HG03558 (cell line): ENCODE data around the gene LILRA5.
"Not testable (repeated sequence)": the region's sequence is repeated elsewhere in the genome, so short reads cannot be mapped to it uniquely, and the experiment has no call there.

ENCODE experiments used
- ATAC-seq: cut with Tn5 transposase; IDR thresholded peaks from one replicate; pipeline ENCODE4 v1.9.1; 2021; ENCODE audit warnings: moderate number of reproducible peaks; ENCODE audit not compliant: unreplicated experiment; ENCODE audit errors: extremely low read depth

The LILRA5 gene

DNA sequence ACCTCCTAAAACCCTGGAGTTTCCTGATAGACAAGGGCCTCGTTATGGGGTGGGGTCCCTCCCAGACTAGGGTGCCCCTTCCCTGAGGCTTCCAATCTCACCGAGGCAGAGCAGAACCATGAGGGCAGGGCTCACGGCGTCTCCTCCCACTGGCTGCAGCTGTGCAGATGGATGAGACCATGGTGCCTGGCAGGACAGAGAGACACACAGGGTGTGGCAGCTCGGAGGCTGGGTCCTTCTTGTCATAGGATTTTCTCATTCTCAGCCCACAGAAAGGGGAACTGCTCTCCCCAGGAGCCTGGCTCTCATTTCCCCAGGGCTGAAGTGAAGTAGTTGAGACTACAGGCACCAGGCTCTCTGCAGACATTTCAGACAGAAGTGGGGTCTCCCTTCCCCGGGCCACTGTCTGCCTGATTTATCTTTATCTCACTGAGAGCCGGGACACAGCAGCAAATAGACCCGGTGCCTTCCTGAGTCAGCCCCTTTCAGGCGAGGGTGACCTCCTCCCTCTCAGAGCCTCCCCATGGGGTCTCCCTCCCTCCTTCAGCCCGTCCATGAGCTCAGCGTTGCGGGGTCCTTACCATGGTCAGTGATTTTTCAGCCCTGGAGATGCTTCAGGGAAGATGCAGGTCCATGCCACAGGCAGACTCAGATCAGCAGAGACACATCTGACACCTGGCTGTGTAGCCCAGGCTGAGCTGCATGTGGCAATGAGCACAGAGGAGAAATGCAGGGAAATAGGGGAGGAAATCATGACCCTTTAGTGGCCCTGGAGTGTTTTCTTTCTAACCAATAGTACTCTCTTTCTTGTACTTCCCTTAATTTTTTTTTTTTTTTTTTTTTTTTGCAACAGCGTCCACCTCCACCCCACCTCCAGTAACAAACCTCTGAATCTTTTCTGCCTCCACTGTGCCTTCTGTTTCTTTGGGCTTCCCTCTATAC, at the start of gene LILRA5:
LILRA5 (minus strand) TSS at position 731 of the 942 bp plus-strand sequence; CDS start at position 584, 147 bp downstream.
- ATAC-seq: no peak

DNA sequence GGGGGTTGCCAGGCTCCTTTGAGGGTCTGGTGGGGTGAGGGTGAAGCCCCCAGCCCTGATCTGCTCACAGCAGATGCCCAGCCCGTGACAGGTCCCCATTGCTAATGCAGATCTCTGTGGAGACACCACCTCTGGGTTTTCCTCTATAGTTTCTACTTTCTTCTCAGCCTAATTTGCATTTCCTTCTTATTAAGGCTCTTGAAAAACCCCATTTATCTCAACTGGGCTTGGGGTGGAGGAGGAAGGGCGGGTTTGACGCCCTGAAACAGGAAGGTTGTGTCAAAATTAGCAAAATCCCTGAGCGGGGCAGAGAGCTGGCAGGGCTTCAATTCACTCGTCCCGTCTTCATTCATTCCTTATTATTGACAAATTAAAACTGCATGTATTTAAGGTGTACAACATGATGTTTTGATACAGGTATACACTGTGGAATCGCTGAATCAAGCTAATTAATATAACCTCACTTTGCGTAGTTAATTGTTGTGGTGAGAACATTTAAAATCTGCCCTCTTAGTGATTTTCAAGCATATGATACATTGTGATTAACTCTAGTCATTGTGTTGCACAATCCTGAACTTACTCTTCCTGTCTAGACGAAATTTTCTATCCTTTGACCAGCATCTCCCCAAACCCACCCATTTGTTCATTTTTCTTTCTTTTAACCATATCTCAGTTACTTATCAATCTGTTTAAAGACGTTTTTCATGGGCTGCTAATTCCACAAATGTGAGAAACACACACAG, 48.9 kb upstream of the LILRA5 start:
- not testable (repeated sequence) for ATAC-seq

GRCh38 chr19:54359149-54359820, 46.3 kb upstream of the LILRA5 start:
- ATAC-seq: not testable (repeated sequence)

GRCh38 chr19:54357381-54357780, 44.4 kb upstream of the LILRA5 start:
- no peak for ATAC-seq

- no peak for ATAC-seq
These were observed 43.6 kb upstream of the LILRA5 start for GRCh38 chr19:54356444-54357056.

- no peak for ATAC-seq
These were observed 42.7 kb upstream of the LILRA5 start for GRCh38 chr19:54355675-54356074.

DNA sequence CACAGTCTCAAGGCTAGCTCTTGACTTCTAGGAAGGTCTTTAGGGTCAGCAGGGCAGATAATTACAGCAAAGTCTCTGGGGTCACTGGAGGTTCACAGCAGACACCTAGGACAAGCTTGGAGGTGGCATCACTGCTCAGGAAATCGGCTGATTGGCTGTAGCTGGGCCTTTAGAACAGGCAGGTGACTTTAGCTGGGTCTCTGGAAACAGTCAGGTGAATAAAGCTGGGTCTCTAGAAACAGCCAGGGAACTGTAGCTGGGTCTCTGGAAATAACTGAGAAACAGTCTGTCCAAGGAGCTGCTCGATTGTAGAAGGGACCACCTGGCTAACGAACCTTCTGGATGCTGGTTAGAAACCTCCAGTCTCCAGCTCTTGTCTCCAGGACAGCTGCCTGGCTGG, 41.8 kb upstream of the LILRA5 start:
- no peak for ATAC-seq

GRCh38 chr19:54352546-54352945, 39.6 kb upstream of the LILRA5 start:
- no peak for ATAC-seq

DNA sequence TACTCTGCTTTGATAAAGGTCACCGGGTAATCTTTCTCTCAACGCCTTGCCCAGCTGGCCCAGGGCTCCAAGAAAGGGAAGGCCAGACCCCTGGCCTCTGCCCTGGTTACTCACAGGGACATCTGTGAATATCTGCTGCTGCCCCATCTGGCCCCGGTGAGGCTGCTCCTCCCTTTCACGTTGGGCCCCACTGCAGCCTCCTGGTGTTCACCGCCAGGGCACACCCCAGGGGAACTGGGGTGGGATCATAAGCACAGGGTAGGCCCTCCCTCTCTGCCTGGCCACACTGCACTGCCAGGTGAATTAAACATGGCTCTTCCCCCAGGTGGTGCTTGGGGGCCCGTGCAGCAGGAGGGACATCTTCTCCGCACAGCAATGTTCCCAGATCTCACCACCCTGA, 39.1 kb upstream of the LILRA5 start:
- no peak for ATAC-seq

GRCh38 chr19:54351474-54351873, 38.5 kb upstream of the LILRA5 start:
- no peak for ATAC-seq

- no peak for ATAC-seq
These were observed 33.0 kb upstream of the LILRA5 start for GRCh38 chr19:54345938-54346386.

GRCh38 chr19:54343868-54344267, 30.9 kb upstream of the LILRA5 start:
- no peak for ATAC-seq

DNA sequence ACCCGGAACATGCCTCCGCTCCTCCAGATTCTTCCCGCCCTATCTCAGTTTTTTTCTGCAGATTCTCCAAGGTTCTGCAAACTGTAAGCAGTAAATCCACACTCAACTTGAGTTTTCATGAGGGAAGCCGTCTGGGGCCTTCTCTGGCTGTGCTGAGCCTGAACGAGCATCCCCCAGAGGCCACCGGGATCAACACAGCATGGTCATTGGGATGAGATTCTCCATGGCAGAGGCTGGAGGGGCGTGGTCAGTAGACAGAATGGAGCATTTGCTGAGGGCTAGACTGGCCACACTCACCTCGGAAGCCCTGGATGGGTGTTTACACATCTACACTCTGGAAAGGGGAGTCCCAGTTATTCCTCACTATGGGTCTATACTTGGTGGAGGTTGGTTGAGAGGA, 28.3 kb upstream of the LILRA5 start:
- ATAC-seq: no peak

DNA sequence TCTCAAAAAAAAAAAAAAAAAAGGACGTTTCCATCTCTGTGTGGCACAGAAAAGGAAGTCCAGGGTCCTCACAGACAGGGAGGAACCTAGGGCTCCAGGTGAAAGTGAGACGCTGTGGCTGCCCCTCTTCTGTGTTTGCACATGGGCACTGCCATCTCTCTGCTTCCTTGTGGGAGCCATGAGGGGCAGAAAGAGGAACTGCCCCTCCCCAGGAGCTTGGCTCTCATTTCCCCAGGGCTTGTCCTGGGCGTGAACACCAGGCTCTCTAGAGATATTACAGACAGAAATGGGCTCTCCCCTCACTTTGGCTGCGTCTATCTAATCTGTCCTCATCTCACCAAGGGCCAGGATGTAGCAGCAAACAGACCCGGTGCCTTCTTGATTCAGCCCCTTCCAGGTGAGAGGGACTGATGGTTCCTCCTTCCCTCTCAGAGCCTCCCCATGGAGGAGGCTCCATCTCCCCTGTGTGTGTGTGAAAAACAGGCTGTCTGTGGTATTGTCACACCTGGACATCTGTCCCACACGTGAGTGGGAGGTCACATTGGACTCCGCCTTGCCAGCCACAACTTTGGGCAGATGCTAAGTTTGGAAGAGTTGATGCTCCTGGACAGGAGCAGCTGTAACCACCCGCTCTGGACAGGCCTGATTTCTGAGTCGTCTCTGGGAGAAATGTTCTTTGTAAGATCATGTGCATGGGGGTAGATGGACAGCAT, 26.8 kb upstream of the LILRA5 start:
- ATAC-seq: no peak

DNA sequence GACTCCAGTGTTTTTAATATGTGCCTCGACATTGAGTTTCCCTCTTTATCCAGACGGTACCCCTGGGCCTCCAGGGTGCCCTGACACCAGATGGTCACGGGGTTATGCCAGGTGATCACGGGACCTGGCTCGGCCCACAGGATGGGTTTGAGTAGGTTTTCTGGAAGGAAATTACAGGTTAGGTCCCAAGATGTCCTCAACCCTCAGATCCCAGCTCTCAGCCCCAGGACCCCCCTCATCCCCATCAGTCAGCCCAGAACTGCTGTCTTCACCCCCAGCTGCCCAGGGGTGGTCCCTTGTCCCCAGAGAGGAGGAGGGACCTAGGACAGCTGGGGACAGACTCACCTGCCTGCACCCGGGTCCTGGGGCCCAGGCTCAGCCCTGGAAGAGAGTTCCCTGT, 25.6 kb upstream of the LILRA5 start:
- ATAC-seq: no peak

DNA sequence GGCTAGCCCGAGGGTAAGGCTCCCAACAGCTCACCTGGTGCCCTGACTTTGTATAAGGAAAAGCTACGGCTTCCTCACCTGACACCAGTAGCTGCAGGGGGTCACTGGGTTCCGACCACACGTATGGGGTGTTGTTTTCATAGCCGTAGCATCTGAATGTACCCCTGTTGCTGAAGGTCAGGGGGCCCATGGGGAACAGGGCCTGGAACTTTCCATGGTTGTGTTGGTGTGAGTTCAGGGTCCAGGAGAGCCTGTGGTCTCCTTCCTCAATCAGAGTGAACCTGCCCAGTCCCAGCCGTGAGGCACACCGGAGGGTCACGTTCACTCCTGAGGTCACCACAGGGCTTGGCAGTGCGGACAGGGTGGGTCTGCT, 24.9 kb upstream of the LILRA5 start:
- no peak for ATAC-seq

- no peak for ATAC-seq
These were observed 24.2 kb upstream of the LILRA5 start for GRCh38 chr19:54336893-54337857.
